NCI-H1105 (cell line): Measurements from ENCODE around the gene TAF1.
"Not testable (repeated sequence)": the region's sequence is repeated elsewhere in the genome, so short reads cannot be mapped to it uniquely, and the experiment has no call there.

ENCODE experiments used
- DNase-seq: peaks from one replicate; lab custom pipeline; 2025; lab: John Stamatoyannopoulos, UW

TAF1 gene

GRCh38 chrX:71420686-71421085 is 54.5 kb downstream of the TAF1 start:
- DNase-seq, result no peak

GRCh38 chrX:71432733-71433132 is 66.6 kb downstream of the TAF1 start:
- no peak for DNase-seq

DNA sequence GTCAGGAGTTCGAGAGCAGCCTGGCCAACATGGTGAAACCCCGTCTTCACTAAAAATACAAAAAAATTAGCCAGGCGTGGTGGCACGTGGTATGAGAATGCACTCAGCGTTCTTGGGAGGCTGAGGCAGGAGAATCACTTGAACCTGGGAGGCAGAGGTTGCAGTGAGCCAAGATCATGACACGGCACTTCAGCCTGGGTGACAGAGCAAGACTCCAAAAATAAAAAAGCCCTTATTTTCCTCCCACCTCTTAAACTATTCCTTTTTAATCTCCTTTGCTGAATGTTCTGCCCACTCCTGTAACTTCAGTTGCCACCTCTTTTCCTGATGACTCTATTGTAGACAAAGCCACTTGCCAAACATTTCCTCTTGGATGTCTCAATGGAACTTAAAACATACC is 72.6 kb downstream of the TAF1 start:
- DNase-seq, result no peak

GRCh38 chrX:71439420-71439819 is 73.3 kb downstream of the TAF1 start:
- no peak for DNase-seq

DNA sequence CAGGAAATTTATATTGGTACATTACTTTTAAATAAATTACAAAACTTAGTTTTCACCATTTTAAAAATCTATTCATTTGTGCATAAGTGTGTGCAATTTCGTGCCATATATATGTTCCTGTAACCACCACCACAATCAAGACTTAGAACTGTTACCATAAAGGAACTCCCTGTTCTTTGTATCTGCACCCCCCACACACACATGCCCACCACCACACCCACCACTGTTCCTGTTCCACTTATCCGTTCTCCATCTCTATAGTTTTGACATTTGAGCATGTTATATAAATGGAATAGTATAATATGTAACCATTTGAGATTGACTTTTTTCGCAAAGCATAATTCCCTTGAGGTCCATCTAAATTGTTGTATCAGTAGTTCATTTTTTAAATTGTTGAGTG is 73.7 kb downstream of the TAF1 start:
- DNase-seq, result no peak

- DNase-seq, result no peak
Measured at GRCh38 chrX:71440401-71440800, 74.2 kb downstream of the TAF1 start.

GRCh38 chrX:71441809-71442208 is 75.7 kb downstream of the TAF1 start:
- not testable (repeated sequence) for DNase-seq

- no peak for DNase-seq
Measured at GRCh38 chrX:71450433-71451106, 84.4 kb downstream of the TAF1 start.

DNA sequence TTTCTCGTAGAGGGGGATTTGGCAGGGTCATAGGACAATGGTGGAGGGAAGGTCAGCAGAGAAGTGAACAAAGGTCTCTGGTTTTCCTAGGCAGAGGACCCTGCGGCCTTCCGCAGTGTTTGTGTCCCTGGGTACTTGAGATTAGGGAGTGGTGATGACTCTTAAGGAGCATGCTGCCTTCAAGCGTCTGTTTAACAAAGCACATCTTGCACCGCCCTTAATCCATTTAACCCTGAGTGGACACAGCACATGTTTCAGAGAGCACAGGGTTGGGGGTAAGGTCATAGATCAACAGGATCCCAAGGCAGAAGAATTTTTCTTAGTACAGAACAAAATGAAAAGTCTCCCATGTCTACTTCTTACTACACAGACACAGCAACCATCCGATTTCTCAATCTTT is 85.4 kb downstream of the TAF1 start:
- not testable (repeated sequence) for DNase-seq

DNA sequence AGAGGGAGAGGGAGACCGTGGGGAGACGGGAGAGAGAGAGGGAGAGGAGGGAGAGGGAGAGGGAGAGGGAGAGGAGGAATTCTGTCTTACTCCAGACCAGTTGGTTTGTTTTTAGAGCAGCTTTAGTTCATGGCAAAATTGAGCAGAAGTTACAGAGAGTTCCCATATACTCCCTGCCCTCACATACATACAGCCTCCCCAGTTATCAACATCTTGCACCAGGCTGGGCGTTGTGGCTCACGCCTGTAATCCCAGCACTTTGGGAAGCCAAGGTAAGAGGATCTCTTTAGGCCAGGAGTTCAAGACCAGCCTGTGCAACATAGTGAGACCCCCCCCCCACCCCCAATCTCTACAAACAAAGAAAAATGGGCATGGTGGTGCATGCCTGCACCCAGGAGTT is 86.9 kb downstream of the TAF1 start:
- no peak for DNase-seq

- no peak for DNase-seq
Measured at GRCh38 chrX:71454222-71454621, 88.1 kb downstream of the TAF1 start.

DNA sequence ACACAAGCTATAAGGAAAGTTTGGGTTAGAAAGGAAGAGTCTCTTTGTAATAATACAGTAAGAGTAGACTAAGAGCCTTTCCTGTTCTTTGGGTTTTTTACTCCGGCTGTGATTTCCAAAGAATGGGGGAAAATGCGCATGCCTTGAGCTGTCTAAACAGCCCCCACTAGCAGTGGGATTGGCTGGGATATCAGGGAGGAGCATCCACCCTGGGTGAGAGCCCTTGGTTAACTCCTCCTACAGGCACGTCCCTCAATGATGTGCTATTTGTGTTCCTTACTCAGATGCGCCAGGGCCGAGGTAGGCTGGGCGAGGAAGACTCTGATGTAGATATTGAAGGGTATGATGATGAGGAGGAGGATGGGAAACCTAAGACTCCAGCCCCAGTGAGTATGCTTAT is 92.7 kb downstream of the TAF1 start:
- no peak for DNase-seq

DNA sequence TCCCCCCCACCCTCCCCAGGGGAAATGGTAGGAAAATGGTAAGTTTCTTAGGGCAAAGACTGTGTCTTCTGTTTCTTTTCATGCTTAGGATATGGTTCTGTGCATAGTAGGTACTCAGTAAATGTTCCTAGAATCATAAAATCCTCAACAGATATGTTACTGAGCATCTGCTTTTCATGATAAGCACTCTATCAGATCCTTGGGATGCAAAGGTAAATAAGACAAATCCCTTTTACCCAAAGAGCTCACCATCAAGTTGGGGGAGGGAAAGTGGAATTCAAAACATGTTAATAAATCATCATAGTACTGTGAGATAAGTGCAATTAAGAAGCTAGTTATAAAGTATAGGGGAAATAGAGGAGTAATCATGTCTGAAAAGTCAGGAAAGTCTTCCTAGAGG is 98.8 kb downstream of the TAF1 start:
- DNase-seq, result no peak

DNA sequence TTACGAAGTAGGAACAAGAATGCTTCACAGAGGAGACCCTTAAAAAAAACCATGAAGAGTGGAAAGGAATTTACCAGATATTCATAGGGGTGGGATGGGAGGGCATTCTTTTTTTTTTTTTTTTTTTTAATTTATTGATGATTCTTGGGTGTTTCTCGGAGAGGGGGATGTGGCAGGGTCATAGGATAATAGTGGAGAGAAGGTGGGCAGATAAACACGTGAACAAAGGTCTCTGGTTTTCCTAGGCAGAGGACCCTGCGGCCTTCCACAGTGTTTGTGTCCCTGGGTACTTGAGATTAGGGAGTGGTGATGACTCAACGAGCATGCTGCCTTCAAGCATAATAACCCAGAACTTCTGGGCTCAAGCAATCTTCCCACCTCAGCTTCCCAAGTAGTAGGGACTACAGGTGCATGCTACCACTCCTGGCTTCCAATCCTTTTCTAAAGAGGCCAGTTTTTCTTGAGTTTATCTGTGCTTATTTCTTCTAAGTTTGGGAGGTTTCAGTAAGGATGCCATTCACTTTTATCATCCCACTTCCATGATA is 100.9 kb downstream of the TAF1 start:
- no peak for DNase-seq

DNA sequence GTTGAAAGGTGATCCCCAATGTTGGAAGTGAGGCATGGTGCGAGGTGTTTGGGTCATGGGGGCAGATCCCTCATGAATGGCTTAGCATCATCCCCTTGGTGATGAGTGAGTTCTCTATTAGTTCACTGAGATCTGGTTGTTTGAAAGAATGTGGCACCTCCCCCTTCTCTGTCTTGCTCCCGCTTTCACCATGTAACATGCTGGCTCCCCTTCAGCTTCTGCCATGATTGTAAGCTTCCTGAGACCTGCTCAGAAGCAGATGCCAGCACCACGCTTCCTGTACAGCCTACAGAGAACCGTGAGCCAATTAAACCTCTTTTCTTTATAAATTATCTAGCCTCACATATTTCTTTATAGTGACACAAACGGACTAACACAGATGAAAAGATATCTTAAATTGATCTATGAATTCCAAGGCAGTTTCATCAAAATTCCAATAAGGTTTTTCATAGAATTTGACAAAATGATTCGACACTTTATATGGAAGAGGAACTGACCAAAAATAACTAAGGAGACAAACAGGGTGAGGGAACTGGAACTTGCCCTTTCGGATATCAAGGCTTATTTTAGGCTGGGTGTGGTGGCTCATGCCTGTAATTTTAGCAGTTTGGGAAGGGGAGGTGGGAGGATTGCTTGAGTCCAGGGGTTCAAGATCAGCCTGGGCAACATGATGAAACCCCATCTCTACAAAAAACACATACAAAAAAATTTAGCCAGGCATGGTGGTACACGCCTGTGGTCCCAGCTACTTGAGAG is 109.8 kb downstream of the TAF1 start:
- DNase-seq, result no peak

GRCh38 chrX:71482228-71482958 is 116.2 kb downstream of the TAF1 start:
- DNase-seq, result no peak

DNA sequence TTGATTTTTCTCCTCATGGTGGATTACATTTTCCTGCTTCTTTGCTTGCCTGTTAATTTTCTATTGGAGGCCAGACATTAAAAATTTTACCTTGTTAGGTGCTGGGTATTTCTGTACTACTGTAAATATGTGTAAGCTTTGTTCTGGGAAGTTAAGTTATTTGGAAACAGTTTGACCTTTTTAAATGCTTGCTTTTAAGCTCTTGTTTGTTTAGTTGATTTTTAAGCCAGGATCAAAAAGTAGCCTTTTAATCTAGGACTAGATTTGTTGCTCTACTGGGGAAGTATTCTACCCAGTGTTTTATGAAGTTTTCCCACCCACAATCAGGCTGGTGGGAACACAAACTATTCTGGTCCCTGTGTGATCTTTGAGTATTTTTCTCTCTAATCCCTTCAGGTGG is 121.7 kb downstream of the TAF1 start:
- DNase-seq, result no peak

- no peak for DNase-seq
Measured at GRCh38 chrX:71489540-71489939, 123.4 kb downstream of the TAF1 start.

GRCh38 chrX:71492231-71493065 is 126.3 kb downstream of the TAF1 start:
- no peak for DNase-seq

GRCh38 chrX:71493111-71493613 is 127.0 kb downstream of the TAF1 start:
- DNase-seq, result no peak

- DNase-seq, result not testable (repeated sequence)
Measured at GRCh38 chrX:71495979-71496378, 129.8 kb downstream of the TAF1 start.

GRCh38 chrX:71496476-71496875 is 130.3 kb downstream of the TAF1 start:
- DNase-seq, result no peak
